ENCODE data around the gene NOS1AP. TPM values are rescaled to one million over a fixed set of nuclear protein-coding genes. Genes with fewer than 3 reads are reported as not detected.

The NOS1AP gene
- total and polyA plus RNA-seq, 2 experiments from 2014 or later: 5.8 to 6.6 TPM

GRCh38 chr1:162157469-162157868, 88.0 kb downstream of the NOS1AP start (continued):
- TF ChIP-seq REST (IDR thresholded peaks at IDR 0.05; ENCODE audit: unreplicated experiment): no peak

GRCh38 chr1:162158624-162159271, 89.3 kb downstream of the NOS1AP start:
- peaks cover 23% of the 10 kb centered on the region for H3K4me1 Mint-ChIP-seq
- Histone ChIP-seq H3K36me3 (ENCODE audit: insufficient read depth) (no peaks in the 10 kb centered on the region), H4K20me1 (replicated peaks; ENCODE audit: insufficient read depth) (peaks cover 3% of the 10 kb centered on the region; the same call in 1 of the 2 replicates), H3K27me3 (ENCODE audit: insufficient read depth) (no peaks in the 10 kb centered on the region), H3K4me3 (no peak overlapping the region), H3K4me1 (ENCODE audit: insufficient read depth) (peaks cover 3% of the 10 kb centered on the region; the same call in 1 of the 2 replicates), H3F3A (replicated peaks; ENCODE audit: low read depth) (no peaks in the 10 kb centered on the region; the same call in 1 of the 2 replicates), H3K79me2 (replicated peaks; ENCODE audit: insufficient read depth) (peaks cover 23% of the 10 kb centered on the region), H2AFZ (no peak overlapping the region), H3K9me2 (ENCODE audit: insufficient read depth) (no peaks in the 10 kb centered on the region), H3K27ac (ENCODE audit: low read depth) (no peak overlapping the region), H3K4me2 (no peak overlapping the region)
- no peaks in the 10 kb centered on the region for H3K9me3 Mint-ChIP-seq
- DNase-seq (ENCODE audit: low spot score) (no peak), ATAC-seq (no peak)
- TF ChIP-seq ZNF331 (CRISPR knock-in tag; IDR thresholded peaks at IDR 0.05; ENCODE audit: low read depth): no peak
- no peak for TF ChIP-seq ETS1 (IDR thresholded peaks at IDR 0.05)
- no peak for TF ChIP-seq CTCF (conservative IDR thresholded peaks at IDR 0.05; ENCODE audit: low read depth in 2 of 2)
- TF ChIP-seq ZNF462 (CRISPR knock-in tag; IDR thresholded peaks at IDR 0.05): no peak
- no peak for TF ChIP-seq POLR2AphosphoS5 (IDR thresholded peaks at IDR 0.05; ENCODE audit: low read depth)
- no peak for TF ChIP-seq CREB1 (CRISPR knock-in tag; IDR thresholded peaks at IDR 0.05; ENCODE audit: low read depth)
- no peak for TF ChIP-seq NANOG (IDR thresholded peaks at IDR 0.05; ENCODE audit: borderline replicate concordance)
- no peak overlapping the region for H3K4me3 Mint-ChIP-seq
- peaks cover 10% of the 10 kb centered on the region for H3K36me3 Mint-ChIP-seq (ENCODE audit: low read depth)
- H3K27me3 Mint-ChIP-seq (ENCODE audit: insufficient read depth, low read depth, poor library complexity): peaks cover 5% of the 10 kb centered on the region
- no peak overlapping the region for H3K27ac Mint-ChIP-seq
